PC-9 (cell line): ENCODE results near the gene CTSW. TPM values are rescaled to one million over a fixed set of nuclear protein-coding genes. Genes with fewer than 3 reads are reported as not detected.

Experiments used
- BruUV-seq: library from RNA; stranded (reverse); fragments of 400-500 nt; replicated peaks from 2 replicates; lab custom pipeline; 2021; lab: Mats Ljungman, UMichigan
- CTCF ChIA-PET: fragments of 300-600 bp; sonication (Branson Sonifier 250); formaldehyde crosslinking; loops from one replicate; lab custom pipeline; 2022; ENCODE audit warnings: antibody characterized with exemption; lab: Charles Lee
- POLR2A ChIA-PET: fragments of 300-600 bp; sonication (Branson Sonifier 250); formaldehyde crosslinking; loops from one replicate; lab custom pipeline; 2022; ENCODE audit warnings: antibody characterized with exemption; ENCODE audit not compliant: unreplicated experiment; lab: Charles Lee
- DNase-seq, 2 experiments: peaks; one replicate each; pipeline versions ENCODE4 v3.0.0 to v3.0.0-alpha.2; 2015 to 2022; ENCODE audit warnings: mixed read lengths in 1 of 2
- H2AFZ ChIP-seq: fragments of 200-600 bp; sonication (generic); 2 replicates; pipeline ENCODE4 v1.8.1; 2017; ENCODE audit warnings: antibody characterized with exemption
- H3F3A ChIP-seq: fragments of 200-600 bp; sonication (generic); 2 replicates; pipeline ENCODE4 v1.8.1; 2017; ENCODE audit warnings: antibody characterized with exemption, mild to moderate bottlenecking, low read depth; ENCODE audit not compliant: insufficient read depth
- H3K27ac ChIP-seq: fragments of 200-600 bp; sonication (generic); 2 replicates; pipeline ENCODE4 v1.6.1; 2016; ENCODE audit warnings: mixed run types
- H3K27me3 ChIP-seq: fragments of 200-600 bp; sonication (generic); 2 replicates; pipeline ENCODE4 v1.6.1; 2016; ENCODE audit warnings: low read depth, mixed run types; ENCODE audit not compliant: insufficient read depth
- H3K36me3 ChIP-seq: fragments of 200-600 bp; sonication (generic); 2 replicates; pipeline ENCODE4 v1.6.1; 2016; ENCODE audit warnings: low read depth, mixed run types
- H3K4me1 ChIP-seq: fragments of 200-600 bp; sonication (generic); replicated peaks from 2 replicates; pipeline ENCODE4 v1.6.1; 2016; ENCODE audit warnings: mixed run types; ENCODE audit not compliant: insufficient read depth
- H3K4me2 ChIP-seq: fragments of 200-600 bp; sonication (generic); 2 replicates; pipeline ENCODE4 v1.6.1; 2017; ENCODE audit warnings: mixed run types
- H3K4me3 ChIP-seq: fragments of 200-600 bp; sonication (generic); 2 replicates; pipeline ENCODE4 v1.6.1; 2016; ENCODE audit warnings: mixed run types
- H3K79me2 ChIP-seq: fragments of 200-600 bp; sonication (generic); 2 replicates; pipeline ENCODE4 v1.6.1; 2017; ENCODE audit warnings: low read depth, mixed run types
- H3K9me2 ChIP-seq: fragments of 200-600 bp; sonication (generic); 2 replicates; pipeline ENCODE4 v1.8.1; 2017; ENCODE audit warnings: mild to moderate bottlenecking; ENCODE audit not compliant: insufficient read depth
- H3K9me3 ChIP-seq: fragments of 200-600 bp; sonication (generic); 2 replicates; pipeline ENCODE4 v1.8.1; 2016; ENCODE audit warnings: low read depth; ENCODE audit not compliant: insufficient read depth
- H4K20me1 ChIP-seq: fragments of 200-600 bp; sonication (generic); 2 replicates; pipeline ENCODE4 v1.8.1; 2017; ENCODE audit not compliant: insufficient read depth
- CTCF ChIP-seq: fragments of 200-600 bp; sonication (generic); conservative IDR thresholded peaks from 2 replicates; pipeline ENCODE4 v1.6.1; 2017; ENCODE audit warnings: mixed run types, antibody characterized with exemption, mild to moderate bottlenecking, moderate library complexity
- EZH2 ChIP-seq: fragments of 200-600 bp; sonication (generic); IDR thresholded peaks from 2 replicates; pipeline ENCODE4 v1.8.0; 2017; ENCODE audit warnings: antibody characterized with exemption, low read depth
- intact Hi-C: fragments of 100-400 bp; cut with micrococcal nuclease; formaldehyde crosslinking; loops from one replicate; pipeline ENCODE4 v1.10.0; 2022; ENCODE audit not compliant: unreplicated experiment
- total RNA-seq: library from RNA; stranded (reverse); gene quantifications from 2 replicates; pipeline ENCODE4 v1.2.3, GENCODE V29; 2021

CTSW gene
- total RNA-seq, 1 experiment from 2014 or later: not detected

GRCh38 chr11:65860278-65861164, 19.1 kb upstream of the CTSW start, which contains the start of gene MUS81:
MUS81 (plus strand) TSS chr11:65860433; CDS start chr11:65860754, 321 bp downstream.
- no TSS peak for BruUV-seq
- peak; percentile 95 to 99 for DNase-seq
- H3F3A ChIP-seq: peaks cover 38% of the 10 kb centered on the region
- H3K36me3 ChIP-seq: peaks cover 36% of the 10 kb centered on the region
- no peaks in the 10 kb centered on the region for H3K9me3 ChIP-seq
- TF ChIP-seq CTCF: peak; percentile 99
- TF ChIP-seq EZH2: no peak
- intact Hi-C loops: no loop called here
- peaks cover 48% of the 10 kb centered on the region for H3K79me2 ChIP-seq
- CTCF ChIA-PET: interaction anchor here (0.6 to 2.4 kb wide), 9 partner anchors 12 to 149 kb away, joined by 3 to 24 read pairs (median 4); partner anchors contain the start of genes BANF1, CCDC85B, FIBP and KAT5
- H2AFZ ChIP-seq: peak within 1 kb of the TSS; percentile 92
- H3K27me3 ChIP-seq: no peaks in the 10 kb centered on the region
- H3K27ac ChIP-seq: peak within 1 kb of the TSS; percentile 79
- POLR2A ChIA-PET: interaction anchor here (0.5 to 1.9 kb wide), 11 partner anchors 11 to 353 kb away, joined by 3 to 29 read pairs (median 6); partner anchors contain the start of genes CCDC85B and FIBP
- H3K4me2 ChIP-seq: peak within 1 kb of the TSS; percentile 88
- no peaks in the 10 kb centered on the region for H3K9me2 ChIP-seq
- peaks cover 20% of the 10 kb centered on the region for H4K20me1 ChIP-seq
- H3K4me1 ChIP-seq: peaks cover 21% of the 10 kb centered on the region
- H3K4me3 ChIP-seq: peak within 1 kb of the TSS; percentile 96

- peaks cover 36% of the 10 kb centered on the region for H3F3A ChIP-seq
- no TSS peak for BruUV-seq
- H3K27ac ChIP-seq: peak overlapping the region; percentile 79
- H3K27me3 ChIP-seq: no peaks in the 10 kb centered on the region
- CTCF ChIA-PET: interaction anchor here (0.6 to 2.4 kb wide), 4 partner anchors 11 to 149 kb away, joined by 3 to 24 read pairs (median 4); partner anchors contain the start of genes FIBP and KAT5
- no peaks in the 10 kb centered on the region for H3K9me3 ChIP-seq
- peak overlapping the region; percentile 96 for H3K4me3 ChIP-seq
- intact Hi-C loops: no loop called here
- H3K4me1 ChIP-seq: peaks cover 16% of the 10 kb centered on the region
- peaks cover 30% of the 10 kb centered on the region for H3K36me3 ChIP-seq
- no peak for TF ChIP-seq CTCF
- TF ChIP-seq EZH2: no peak
- H3K4me2 ChIP-seq: peak overlapping the region; percentile 88
- H3K79me2 ChIP-seq: peaks cover 42% of the 10 kb centered on the region
- POLR2A ChIA-PET: interaction anchor here (0.6 kb wide), 2 partner anchors 10 to 52 kb away, joined by 3 to 10 read pairs; no protein-coding TSS in a partner anchor
- peak overlapping the region; percentile 92 for H2AFZ ChIP-seq
- peaks cover 14% of the 10 kb centered on the region for H4K20me1 ChIP-seq
- DNase-seq: peak in 1 of 2 experiments; percentile 34
- no peaks in the 10 kb centered on the region for H3K9me2 ChIP-seq
Measured at GRCh38 chr11:65861165-65861505, 18.5 kb upstream of the CTSW start.

- Histone ChIP-seq H3K4me2 (peak overlapping the region; percentile 88), H3K4me3 (peak overlapping the region; percentile 96), H3K79me2 (peaks cover 37% of the 10 kb centered on the region), H3K4me1 (peaks cover 13% of the 10 kb centered on the region), H3K27me3 (no peaks in the 10 kb centered on the region), H3K9me2 (no peaks in the 10 kb centered on the region), H3K36me3 (peaks cover 24% of the 10 kb centered on the region), H4K20me1 (peaks cover 8% of the 10 kb centered on the region), H3K9me3 (no peaks in the 10 kb centered on the region), H3K27ac (peak overlapping the region; percentile 79), H2AFZ (peak overlapping the region; percentile 92; the same call in 1 of the 2 replicates), H3F3A (peaks cover 35% of the 10 kb centered on the region)
- intact Hi-C loops: no loop called here
- no TSS peak for BruUV-seq
- DNase-seq: peak in 1 of 2 experiments; percentile 33
- CTCF ChIA-PET: interaction anchor here (0.6 to 1.0 kb wide), 2 partner anchors 23 to 149 kb away, joined by 3 to 5 read pairs; partner anchors contain the start of gene KAT5
- TF ChIP-seq EZH2 (no peak), CTCF (no peak)
- POLR2A ChIA-PET: no interaction called here
Measured at GRCh38 chr11:65861533-65862183, 18.0 kb upstream of the CTSW start.
